GM12892 (cell line): Measurements from ENCODE around the gene DLL3.

Source experiments
- POLR2A ChIP-seq: IDR thresholded peaks from 2 replicates; pipeline ENCODE4 v1.6.1; 2011; ENCODE audit warnings: low read depth, low read length, control low read depth
- POLR2AphosphoS5 ChIP-seq: IDR thresholded peaks from 2 replicates; pipeline ENCODE4 v1.6.1; 2011; ENCODE audit warnings: low read depth, low read length, control low read depth
- TAF1 ChIP-seq: IDR thresholded peaks from 2 replicates; pipeline ENCODE4 v1.6.1; 2011; ENCODE audit warnings: low read depth, mild to moderate bottlenecking, control low read depth, low read length, borderline replicate concordance

- TF ChIP-seq POLR2AphosphoS5 (no peak), POLR2A (no peak), TAF1 (no peak)
Measured at GRCh38 chr19:39494661-39495060, 4.1 kb upstream of the DLL3 start.
